Smooth muscle cell (in vitro differentiated cells): Measurements from ENCODE around the gene TCF25. TPM values are rescaled to one million over a fixed set of nuclear protein-coding genes. Genes with fewer than 3 reads are reported as not detected.
"Not testable (repeated sequence)": the region's sequence is repeated elsewhere in the genome, so short reads cannot be mapped to it uniquely, and the experiment has no call there.

Source experiments
- DNase-seq: peaks from one replicate; lab custom pipeline; 2025; ENCODE audit not compliant: unreplicated experiment; lab: John Stamatoyannopoulos, UW
- H2AFZ ChIP-seq: fragments of 200-600 bp; sonication (generic); 2 replicates; pipeline ENCODE4 v1.6.0; 2016; ENCODE audit warnings: antibody characterized with exemption, low read depth, mild to moderate bottlenecking
- H3F3A ChIP-seq: fragments of 200-600 bp; sonication (generic); 2 replicates; pipeline ENCODE4 v1.6.0; 2017; ENCODE audit warnings: antibody characterized with exemption, low read depth
- H3K27ac ChIP-seq: fragments of 200-600 bp; sonication (generic); 2 replicates; pipeline ENCODE4 v1.5.1; 2016; ENCODE audit warnings: low read depth, mild to moderate bottlenecking
- H3K27me3 ChIP-seq: fragments of 200-600 bp; sonication (generic); 2 replicates; pipeline ENCODE4 v1.6.1; 2016; ENCODE audit warnings: low read depth, mild to moderate bottlenecking
- H3K36me3 ChIP-seq: fragments of 200-600 bp; sonication (generic); 2 replicates; pipeline ENCODE4 v1.5.1; 2016; ENCODE audit warnings: low read depth
- H3K4me1 ChIP-seq: fragments of 200-600 bp; sonication (generic); 2 replicates; pipeline ENCODE4 v1.5.1; 2016; ENCODE audit warnings: low read depth
- H3K4me2 ChIP-seq: fragments of 200-600 bp; sonication (generic); 2 replicates; pipeline ENCODE4 v1.6.0; 2016; ENCODE audit warnings: mild to moderate bottlenecking
- H3K4me3 ChIP-seq: fragments of 200-600 bp; sonication (generic); 2 replicates; pipeline ENCODE4 v1.5.1; 2016; ENCODE audit warnings: mild to moderate bottlenecking
- H3K79me2 ChIP-seq: fragments of 200-600 bp; sonication (generic); 2 replicates; pipeline ENCODE4 v1.6.0; 2016; ENCODE audit warnings: low read depth, mild to moderate bottlenecking
- H3K9ac ChIP-seq: fragments of 200-600 bp; sonication (generic); 2 replicates; pipeline ENCODE4 v1.6.0; 2016; ENCODE audit warnings: low read depth
- H3K9me3 ChIP-seq: fragments of 200-600 bp; sonication (generic); replicated peaks from 2 replicates; pipeline ENCODE4 v1.5.1; 2016; ENCODE audit warnings: low read depth
- H4K20me1 ChIP-seq: fragments of 200-600 bp; sonication (generic); 2 replicates; pipeline ENCODE4 v1.6.0; 2016; ENCODE audit warnings: low read depth
- WGBS: methylation state at CpG from one replicate; pipeline ENCODE4 v1.1.7; 2016; ENCODE audit warnings: low lambda C conversion rate; 5-methylcytosine and 5-hydroxymethylcytosine counted together
- polyA plus RNA-seq: library from polyadenylated mRNA; unstranded; fragments of >200 nt; fragmentation: Nextera tagmentation; extraction: Ambion mirVana; gene quantifications from 2 replicates; pipeline ENCODE4 v1.2.1, GENCODE V29; 2016
- total RNA-seq: library from RNA; depleted of rRNA; stranded (reverse); fragments of >200 nt; gene quantifications from 2 replicates; pipeline ENCODE4 v1.2.3, GENCODE V29; 2014
- TF ChIP-seq, protein P1 (sequence below): fragments of 200-600 bp; sonication (generic); IDR thresholded peaks from 2 replicates; pipeline ENCODE4 v1.5.1; 2017; ENCODE audit warnings: borderline replicate concordance, mild to moderate bottlenecking, antibody characterized with exemption; ENCODE audit not compliant: insufficient read depth, poor library complexity, severe bottlenecking

The TCF25 gene
- total RNA-seq (69.7 and 99.8 TPM in 2 replicates), polyA plus RNA-seq (174 and 272 TPM in 2 replicates)

- TF ChIP-seq, protein P1, sequence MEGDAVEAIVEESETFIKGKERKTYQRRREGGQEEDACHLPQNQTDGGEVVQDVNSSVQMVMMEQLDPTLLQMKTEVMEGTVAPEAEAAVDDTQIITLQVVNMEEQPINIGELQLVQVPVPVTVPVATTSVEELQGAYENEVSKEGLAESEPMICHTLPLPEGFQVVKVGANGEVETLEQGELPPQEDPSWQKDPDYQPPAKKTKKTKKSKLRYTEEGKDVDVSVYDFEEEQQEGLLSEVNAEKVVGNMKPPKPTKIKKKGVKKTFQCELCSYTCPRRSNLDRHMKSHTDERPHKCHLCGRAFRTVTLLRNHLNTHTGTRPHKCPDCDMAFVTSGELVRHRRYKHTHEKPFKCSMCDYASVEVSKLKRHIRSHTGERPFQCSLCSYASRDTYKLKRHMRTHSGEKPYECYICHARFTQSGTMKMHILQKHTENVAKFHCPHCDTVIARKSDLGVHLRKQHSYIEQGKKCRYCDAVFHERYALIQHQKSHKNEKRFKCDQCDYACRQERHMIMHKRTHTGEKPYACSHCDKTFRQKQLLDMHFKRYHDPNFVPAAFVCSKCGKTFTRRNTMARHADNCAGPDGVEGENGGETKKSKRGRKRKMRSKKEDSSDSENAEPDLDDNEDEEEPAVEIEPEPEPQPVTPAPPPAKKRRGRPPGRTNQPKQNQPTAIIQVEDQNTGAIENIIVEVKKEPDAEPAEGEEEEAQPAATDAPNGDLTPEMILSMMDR, result no peak
- DNase-seq, result peak; percentile 92
- H3K4me2 ChIP-seq, result peak within 1 kb of the TSS; percentile 92
- H3K9ac ChIP-seq, result peak within 1 kb of the TSS; percentile 100
- H3K27me3 ChIP-seq, result no peaks in the 10 kb centered on the region
- peak within 1 kb of the TSS; percentile 100 for H3K27ac ChIP-seq
- H3K79me2 ChIP-seq, result peaks cover 39% of the 10 kb centered on the region
- peaks cover 8% of the 10 kb centered on the region for H3F3A ChIP-seq
- no peak within 1 kb of the TSS for H2AFZ ChIP-seq
- H4K20me1 ChIP-seq, result peaks cover 40% of the 10 kb centered on the region
- no peaks in the 10 kb centered on the region for H3K36me3 ChIP-seq
- H3K4me1 ChIP-seq, result peaks cover 8% of the 10 kb centered on the region
- peaks cover 1% of the 10 kb centered on the region for H3K9me3 ChIP-seq
- H3K4me3 ChIP-seq, result peak within 1 kb of the TSS; percentile 96
- 2% methylated on average over 77 of the region's 104 CpGs for WGBS
Observed at GRCh38 chr16:89873109-89873971, at the start of gene TCF25. Gene TCF25 (plus strand): TSS chr16:89873592. CDS start chr16:89873668, 76 bp downstream.

GRCh38 chr16:89823824-89824148 lies 49.6 kb upstream of the TCF25 start:
- not testable (repeated sequence) for H3K27ac ChIP-seq, H3K4me3 ChIP-seq, H3K79me2 ChIP-seq, H4K20me1 ChIP-seq, H3K4me1 ChIP-seq, H3K27me3 ChIP-seq, H3K9me3 ChIP-seq, H2AFZ ChIP-seq, H3F3A ChIP-seq, H3K36me3 ChIP-seq, DNase-seq, H3K4me2 ChIP-seq, H3K9ac ChIP-seq
- 76% methylated on average over 5 of the region's 5 CpGs for WGBS

GRCh38 chr16:89826531-89827382 lies 46.6 kb upstream of the TCF25 start:
- Histone ChIP-seq H3K27ac (no peak overlapping the region), H3K9me3 (no peaks in the 10 kb centered on the region), H3K9ac (no peak overlapping the region), H3K36me3 (no peaks in the 10 kb centered on the region), H2AFZ (no peak overlapping the region), H4K20me1 (peaks cover 6% of the 10 kb centered on the region), H3K79me2 (no peaks in the 10 kb centered on the region), H3K27me3 (no peaks in the 10 kb centered on the region), H3K4me1 (peaks cover 6% of the 10 kb centered on the region), H3K4me3 (peak overlapping the region; percentile 62), H3F3A (no peaks in the 10 kb centered on the region), H3K4me2 (no peak overlapping the region)
- 91% methylated on average over 26 of the region's 26 CpGs for WGBS
- TF ChIP-seq, protein P1, result no peak
- no peak for DNase-seq
